Progenitor cell of endocrine pancreas (in vitro differentiated cells): ENCODE results near the gene LZTFL1. TPM values are rescaled to one million over a fixed set of nuclear protein-coding genes. Genes with fewer than 3 reads are reported as not detected.

Source experiments
- DNase-seq: peaks from one replicate; pipeline ENCODE4 v3.0.0; 2021; ENCODE audit warnings: low spot score; ENCODE audit not compliant: unreplicated experiment
- H3K27ac Mint-ChIP-seq: 2 replicates; pipeline ENCODE4 v1.8.0; 2021; ENCODE audit warnings: mild to moderate bottlenecking, moderate library complexity, mixed read lengths
- H3K27me3 Mint-ChIP-seq: 2 replicates; pipeline ENCODE4 v1.8.0; 2021; ENCODE audit warnings: mixed read lengths
- H3K36me3 Mint-ChIP-seq: 2 replicates; pipeline ENCODE4 v1.8.0; 2022; ENCODE audit warnings: mixed read lengths; ENCODE audit not compliant: insufficient read depth
- H3K4me1 Mint-ChIP-seq: 2 replicates; pipeline ENCODE4 v1.8.0; 2021; ENCODE audit warnings: low read depth, mixed read lengths
- H3K4me3 Mint-ChIP-seq: 2 replicates; pipeline ENCODE4 v1.8.0; 2021; ENCODE audit warnings: low read depth, mild to moderate bottlenecking, moderate library complexity, mixed read lengths
- H3K9me3 Mint-ChIP-seq: 2 replicates; pipeline ENCODE4 v1.8.0; 2021; ENCODE audit warnings: low read depth, mixed read lengths
- CTCF ChIP-seq: fragments of 200-600 bp; sonication (generic); IDR thresholded peaks from one replicate; pipeline ENCODE4 v1.5.0; 2021; ENCODE audit warnings: antibody characterized with exemption, mild to moderate bottlenecking; ENCODE audit not compliant: unreplicated experiment
- total RNA-seq: library from RNA; stranded (reverse); gene quantifications from 2 replicates; pipeline ENCODE4 v1.2.1, GENCODE V29; 2021

Gene LZTFL1
- total RNA-seq, 1 donor from 2014 or later, result 28.1 TPM

GRCh38 chr3:45792036-45792435 is 49.9 kb downstream of the LZTFL1 start:
- Mint-ChIP-seq H3K36me3 (no peaks in the 10 kb centered on the region), H3K27ac (no peak overlapping the region), H3K9me3 (peaks cover 9% of the 10 kb centered on the region), H3K4me1 (no peaks in the 10 kb centered on the region), H3K4me3 (no peak overlapping the region), H3K27me3 (peaks cover 61% of the 10 kb centered on the region)
- no peak for TF ChIP-seq CTCF
- no peak for DNase-seq

GRCh38 chr3:45790596-45790995 is 51.3 kb downstream of the LZTFL1 start:
- H3K9me3 Mint-ChIP-seq, result peaks cover 9% of the 10 kb centered on the region
- H3K27me3 Mint-ChIP-seq, result peaks cover 51% of the 10 kb centered on the region
- no peaks in the 10 kb centered on the region for H3K36me3 Mint-ChIP-seq
- H3K27ac Mint-ChIP-seq, result no peak overlapping the region
- TF ChIP-seq CTCF, result no peak
- H3K4me3 Mint-ChIP-seq, result no peak overlapping the region
- H3K4me1 Mint-ChIP-seq, result no peaks in the 10 kb centered on the region
- DNase-seq, result no peak

GRCh38 chr3:45789235-45789812 is 52.6 kb downstream of the LZTFL1 start:
- H3K36me3 Mint-ChIP-seq, result no peaks in the 10 kb centered on the region
- peaks cover 17% of the 10 kb centered on the region for H3K9me3 Mint-ChIP-seq
- H3K27me3 Mint-ChIP-seq, result peaks cover 38% of the 10 kb centered on the region
- no peaks in the 10 kb centered on the region for H3K4me1 Mint-ChIP-seq
- no peak for DNase-seq
- no peak overlapping the region for H3K4me3 Mint-ChIP-seq
- TF ChIP-seq CTCF, result no peak
- H3K27ac Mint-ChIP-seq, result no peak overlapping the region

GRCh38 chr3:45787551-45787950 is 54.4 kb downstream of the LZTFL1 start:
- peaks cover 24% of the 10 kb centered on the region for H3K27me3 Mint-ChIP-seq
- H3K4me1 Mint-ChIP-seq, result no peaks in the 10 kb centered on the region
- no peak for DNase-seq

GRCh38 chr3:45786801-45787495 is 55.0 kb downstream of the LZTFL1 start:
- Mint-ChIP-seq H3K27me3 (peaks cover 23% of the 10 kb centered on the region), H3K36me3 (no peaks in the 10 kb centered on the region), H3K4me3 (no peak overlapping the region), H3K27ac (peak overlapping the region; percentile 46), H3K9me3 (peaks cover 17% of the 10 kb centered on the region), H3K4me1 (no peaks in the 10 kb centered on the region)
- DNase-seq, result no peak
- no peak for TF ChIP-seq CTCF

More at GRCh38 chr3:45787551-45787950, 54.4 kb downstream of the LZTFL1 start:
- Mint-ChIP-seq H3K4me3 (no peak overlapping the region), H3K27ac (peak overlapping the region; percentile 46), H3K36me3 (no peaks in the 10 kb centered on the region), H3K9me3 (peaks cover 17% of the 10 kb centered on the region)
- TF ChIP-seq CTCF, result no peak
